Subcutaneous abdominal adipose tissue (tissue), 5 donors: ENCODE data around the gene DHX58.
"Not testable (repeated sequence)": the region's sequence is repeated elsewhere in the genome, so short reads cannot be mapped to it uniquely, and the experiment has no call there.

Experiments used
- H3K27ac ChIP-seq: one replicate; pipeline ENCODE4 v1.7.0; 2013; ENCODE audit warnings: low read depth, mild to moderate bottlenecking, inconsistent platforms, low read length, moderate library complexity
- H3K27me3 ChIP-seq, 5 donors: one replicate each; pipeline ENCODE4 v1.7.0; 2013; ENCODE audit warnings: low read length in 5 of 5, inconsistent platforms in 1 of 5; ENCODE audit not compliant: control insufficient read depth in 5 of 5, insufficient read depth in 4 of 5
- H3K36me3 ChIP-seq, 5 donors: one replicate each; pipeline ENCODE4 v1.7.0; 2013; ENCODE audit warnings: low read length in 5 of 5; ENCODE audit not compliant: control insufficient read depth in 5 of 5, insufficient read depth in 5 of 5
- H3K4me1 ChIP-seq, 5 donors: one replicate each; pipeline ENCODE4 v1.7.0; 2013; ENCODE audit warnings: low read length in 5 of 5, mild to moderate bottlenecking in 3 of 5, moderate library complexity in 1 of 5; ENCODE audit not compliant: control insufficient read depth in 5 of 5, insufficient read depth in 5 of 5
- H3K4me3 ChIP-seq, 5 donors: one replicate each; pipeline ENCODE4 v1.7.0; 2013; ENCODE audit warnings: low read length in 5 of 5, low read depth in 1 of 5
- H3K9ac ChIP-seq, 5 donors: one replicate each; pipeline ENCODE4 v1.7.0; 2013; ENCODE audit warnings: low read length in 5 of 5, mild to moderate bottlenecking in 4 of 5, moderate library complexity in 3 of 5
- H3K9me3 ChIP-seq, 5 donors: one replicate each; pipeline ENCODE4 v1.7.0; 2013; ENCODE audit warnings: low read length in 5 of 5; ENCODE audit not compliant: control insufficient read depth in 5 of 5
- donor health status: healthy.
- donor health status: healthy.
- donor health status: healthy.
- donor health status: healthy.
- donor health status: healthy.

DHX58 gene

DNA sequence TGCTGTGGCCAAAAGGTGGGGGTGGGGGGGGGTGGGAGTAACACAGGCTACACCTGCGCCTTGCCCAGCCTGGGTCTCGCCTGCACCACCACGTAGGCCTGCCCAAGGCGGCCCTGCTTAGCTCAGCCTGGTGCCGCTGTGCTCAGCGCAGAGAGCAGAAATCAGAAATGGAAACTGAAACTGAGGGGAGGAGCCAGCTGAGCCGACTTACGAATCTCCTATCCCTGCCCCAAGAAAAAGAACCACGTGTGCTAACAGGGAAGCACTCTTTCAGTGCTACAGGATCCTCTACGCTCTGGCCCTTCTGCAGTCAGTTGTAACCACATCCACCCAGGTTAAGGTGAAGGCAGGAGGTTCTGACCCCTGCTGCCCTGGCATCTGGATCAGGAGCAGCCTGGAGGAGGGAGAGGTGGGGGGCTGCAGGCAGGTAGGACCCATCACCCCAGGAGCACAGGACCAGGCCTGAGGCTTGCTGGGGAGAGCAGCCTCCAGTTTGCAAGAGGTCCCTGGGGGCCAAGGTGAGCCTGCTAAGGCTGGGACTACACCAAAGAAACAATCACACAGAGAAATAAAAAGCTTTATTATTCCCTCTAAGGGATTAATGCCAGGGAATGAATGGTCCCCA is at the start of gene DHX58:
Gene DHX58 (minus strand): TSS at position 163 of the 625 bp plus-strand sequence. CDS start 822 bp downstream, outside the sequence.
- Histone ChIP-seq H3K36me3 (peaks cover 0 to 58% (median 40%) of the 10 kb centered on the region in 5 donors), H3K27me3 (no peaks in the 10 kb centered on the region), H3K9ac (peak within 1 kb of the TSS; percentile 63 to 93 (median 81)), H3K27ac (peak within 1 kb of the TSS; percentile 90), H3K9me3 (no peaks in the 10 kb centered on the region), H3K4me3 (peak within 1 kb of the TSS; percentile 71 to 94 (median 85)), H3K4me1 (peaks cover 8 to 27% (median 20%) of the 10 kb centered on the region in 5 donors)

GRCh38 chr17:42160531-42160910 is 48.0 kb upstream of the DHX58 start:
- H3K36me3 ChIP-seq, result no peaks in the 10 kb centered on the region
- H3K4me1 ChIP-seq, result peaks cover 0 to 4% (median 3%) of the 10 kb centered on the region in 5 donors
- H3K9me3 ChIP-seq, result no peaks in the 10 kb centered on the region
- no peak overlapping the region for H3K9ac ChIP-seq
- no peak overlapping the region for H3K4me3 ChIP-seq
- H3K27ac ChIP-seq, result no peak overlapping the region
- no peaks in the 10 kb centered on the region for H3K27me3 ChIP-seq

DNA sequence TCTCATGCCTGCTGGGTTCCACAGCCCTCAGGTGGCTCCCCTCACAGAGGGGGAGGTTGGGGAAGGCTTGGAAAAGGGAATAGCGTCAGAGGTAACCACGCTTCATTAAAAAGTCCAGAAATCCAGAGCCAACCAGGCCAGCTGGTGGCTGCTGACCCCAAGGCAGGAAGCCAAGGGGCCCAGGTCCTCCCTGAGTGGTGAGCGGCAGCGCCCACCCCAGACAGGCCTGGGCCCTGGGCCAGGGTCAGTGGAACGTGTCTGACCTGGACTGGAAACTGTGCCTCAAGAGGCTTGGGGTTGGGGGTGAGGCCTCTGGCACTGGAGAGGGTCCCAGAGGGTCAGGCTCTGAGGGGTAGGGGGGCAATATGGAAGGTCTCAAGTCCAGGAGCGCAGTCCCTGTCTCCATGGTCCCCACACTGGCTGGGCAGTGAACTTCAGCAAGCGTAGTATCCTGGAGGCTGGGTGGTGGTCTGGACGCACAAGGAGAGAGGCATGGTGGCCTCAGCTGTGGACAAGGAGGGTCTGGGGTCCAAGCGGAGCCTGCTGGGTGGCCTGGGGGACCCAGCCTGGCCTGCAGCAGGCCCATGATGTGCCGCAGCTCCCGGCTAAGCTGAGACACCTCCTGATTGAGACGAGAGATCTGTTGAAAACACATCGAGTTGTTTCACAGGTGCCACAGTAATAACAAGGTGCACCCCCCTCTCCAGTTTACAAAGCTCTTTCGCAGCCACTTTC is 47.4 kb upstream of the DHX58 start:
- Histone ChIP-seq H3K27ac (no peak overlapping the region), H3K4me3 (no peak overlapping the region), H3K9me3 (no peaks in the 10 kb centered on the region), H3K9ac (no peak overlapping the region), H3K27me3 (no peaks in the 10 kb centered on the region), H3K4me1 (peaks cover 0 to 7% (median 6%) of the 10 kb centered on the region in 5 donors), H3K36me3 (no peaks in the 10 kb centered on the region)

DNA sequence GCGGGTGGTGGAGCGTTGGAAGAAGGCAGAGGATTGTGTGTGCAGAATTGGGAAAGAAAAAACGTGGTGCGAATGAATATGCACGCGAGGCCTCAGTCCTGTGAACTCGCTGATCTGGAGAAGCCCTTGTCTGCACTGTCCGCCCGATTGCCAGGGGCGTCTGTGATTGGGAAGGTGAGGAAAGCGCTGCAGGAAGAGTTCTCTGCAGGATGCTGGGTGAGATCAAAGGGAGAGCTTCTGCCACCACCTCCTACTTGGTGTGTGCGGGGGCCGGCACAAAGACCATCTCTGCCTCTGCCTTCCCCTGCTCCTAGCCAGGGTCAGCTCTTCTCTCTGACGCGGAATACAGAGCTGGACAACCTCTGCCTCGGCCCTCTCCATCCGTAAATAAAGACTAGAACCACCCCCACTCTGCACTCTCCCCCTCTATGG is 43.1 kb upstream of the DHX58 start:
- Histone ChIP-seq H3K9me3 (no peaks in the 10 kb centered on the region), H3K4me3 (peak overlapping the region; percentile 53 to 96 (median 73)), H3K9ac (peak overlapping the region in 1 of 5 donors; percentile 42), H3K36me3 (peaks cover 0 to 8% (median 5%) of the 10 kb centered on the region in 5 donors), H3K4me1 (peaks cover 7 to 38% (median 35%) of the 10 kb centered on the region in 5 donors), H3K27ac (no peak overlapping the region), H3K27me3 (no peaks in the 10 kb centered on the region)

- Histone ChIP-seq H3K36me3 (peaks cover 0 to 9% (median 5%) of the 10 kb centered on the region in 5 donors), H3K4me1 (peaks cover 7 to 39% (median 35%) of the 10 kb centered on the region in 5 donors), H3K4me3 (peak overlapping the region; percentile 73 to 99 (median 96))
These were observed 41.6 kb upstream of the DHX58 start for GRCh38 chr17:42153919-42154742.

DNA sequence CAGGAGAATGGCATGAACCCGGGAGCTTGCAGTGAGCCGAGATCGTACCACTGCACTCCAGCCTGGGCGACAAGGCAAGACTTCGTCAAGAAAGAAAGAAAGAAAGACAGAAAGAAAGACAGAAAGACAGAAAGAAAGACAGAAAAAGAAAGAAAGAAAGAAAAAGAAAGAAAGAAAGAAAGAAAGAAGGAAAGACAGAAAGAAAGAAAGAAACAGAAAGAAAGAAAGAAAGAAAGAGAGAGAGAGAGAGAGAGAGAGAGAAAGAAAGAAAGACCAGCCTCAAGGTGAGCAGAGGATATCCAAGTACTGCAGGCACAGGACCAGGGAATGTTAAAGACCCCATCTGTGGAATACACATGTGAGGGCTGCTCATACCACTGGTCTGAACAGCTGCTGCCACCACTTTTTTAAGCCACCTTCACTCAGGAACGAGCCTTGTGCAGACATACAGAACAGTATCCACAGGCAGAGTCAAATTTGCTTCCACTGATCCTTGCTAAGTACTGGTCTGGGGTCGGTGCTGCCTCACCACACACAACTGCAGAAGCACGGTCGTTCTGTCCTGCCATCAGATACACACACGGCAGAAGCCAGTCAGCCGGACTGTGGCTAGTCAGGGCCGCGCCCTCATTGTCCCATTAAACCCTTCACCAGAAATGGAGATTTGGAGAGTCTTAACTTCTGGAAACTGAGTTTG is 34.5 kb upstream of the DHX58 start:
- Histone ChIP-seq H3K36me3 (peaks cover 0 to 32% (median 25%) of the 10 kb centered on the region in 5 donors), H3K27me3 (no peaks in the 10 kb centered on the region), H3K4me3 (no peak overlapping the region), H3K9ac (peak overlapping the region in 1 of 5 donors; percentile 49), H3K4me1 (peaks cover 0 to 30% (median 23%) of the 10 kb centered on the region in 5 donors), H3K27ac (no peak overlapping the region), H3K9me3 (no peaks in the 10 kb centered on the region)

More at GRCh38 chr17:42153919-42154742, 41.6 kb upstream of the DHX58 start:
- H3K9ac ChIP-seq, result peak overlapping the region; percentile 84 to 100 (median 99)
- H3K27me3 ChIP-seq, result no peaks in the 10 kb centered on the region
- peak overlapping the region; percentile 81 for H3K27ac ChIP-seq
- H3K9me3 ChIP-seq, result no peaks in the 10 kb centered on the region

DNA sequence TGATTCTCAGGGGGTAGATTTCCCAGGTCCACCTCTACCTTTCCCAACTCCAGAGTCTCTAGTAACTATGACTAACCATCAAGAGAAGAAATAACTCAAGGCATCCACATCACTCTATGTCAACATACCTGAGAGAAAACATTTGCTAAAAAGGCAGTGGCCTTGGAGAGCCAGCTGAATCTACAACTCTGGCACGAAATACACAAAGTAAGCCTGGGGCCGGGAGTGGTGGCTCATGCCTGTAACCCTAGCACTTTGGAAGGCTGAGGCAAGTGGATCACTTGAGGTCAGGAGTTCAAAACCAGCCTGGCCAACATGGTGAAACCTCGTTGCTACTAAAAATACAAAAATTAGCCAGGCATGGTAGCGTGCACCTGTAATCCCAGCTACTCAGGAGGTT is 30.6 kb upstream of the DHX58 start:
- H3K27ac ChIP-seq, result not testable (repeated sequence)
- Histone ChIP-seq H3K36me3 (peaks cover 0 to 33% (median 21%) of the 10 kb centered on the region in 5 donors), H3K9ac (peak overlapping the region in 1 of 5 donors; percentile 11)

DNA sequence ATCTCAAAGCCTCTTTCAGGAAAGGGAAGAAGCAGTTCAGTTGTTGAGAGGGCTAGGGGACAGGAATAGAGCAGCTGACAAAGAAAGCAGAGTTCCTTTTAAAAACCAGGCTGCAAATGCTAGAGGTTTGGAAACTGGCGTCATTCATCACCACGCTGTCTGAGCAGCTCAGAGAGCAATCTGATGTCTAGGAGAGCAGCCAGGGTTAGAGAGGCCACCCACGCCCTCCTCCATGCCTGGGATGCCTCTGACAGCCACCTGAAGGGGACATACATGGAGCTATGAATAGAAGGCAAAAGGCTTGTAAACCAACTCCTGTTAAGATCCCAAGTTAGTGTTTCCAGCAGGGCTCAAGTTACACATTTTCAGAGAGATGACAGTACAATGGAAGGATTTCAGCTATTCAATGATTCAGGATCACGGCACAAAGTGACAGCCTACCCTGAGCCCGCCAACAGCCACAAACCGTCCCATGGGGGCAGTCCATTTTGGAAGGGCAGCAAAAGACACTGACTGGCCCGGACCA is 29.9 kb upstream of the DHX58 start:
- Histone ChIP-seq H3K9ac (peak overlapping the region in 2 of 5 donors; percentile 11 to 52), H3K36me3 (peaks cover 0 to 28% (median 20%) of the 10 kb centered on the region in 5 donors), H3K4me3 (peak overlapping the region in 1 of 5 donors; percentile 22), H3K27me3 (no peaks in the 10 kb centered on the region), H3K9me3 (no peaks in the 10 kb centered on the region), H3K27ac (no peak overlapping the region), H3K4me1 (peaks cover 11 to 53% (median 47%) of the 10 kb centered on the region in 5 donors)

More for the DNA sequence above, 30.6 kb upstream of the DHX58 start:
- H3K9me3 ChIP-seq, H3K27me3 ChIP-seq, H3K4me3 ChIP-seq: not testable (repeated sequence)
- peaks cover 10 to 50% (median 42%) of the 10 kb centered on the region in 5 donors for H3K4me1 ChIP-seq

DNA sequence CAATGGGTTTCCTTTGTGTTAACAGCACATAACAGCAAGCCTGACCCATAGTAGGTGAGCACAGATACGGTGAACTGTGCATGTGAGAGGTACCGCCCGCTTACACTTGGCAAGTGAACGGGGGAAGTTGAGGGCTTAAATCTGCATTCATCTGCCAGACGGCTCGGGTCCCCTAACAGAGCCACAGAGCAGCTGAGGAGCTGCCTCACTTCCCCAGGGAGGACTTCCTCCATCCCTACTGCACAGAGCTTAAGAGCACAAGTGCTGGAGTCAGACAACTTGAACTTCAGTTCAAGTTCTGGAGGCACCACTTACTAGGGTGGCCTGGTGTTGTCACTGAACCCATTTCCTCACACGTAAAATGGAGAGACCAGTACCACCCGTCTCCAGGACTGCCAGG is 28.9 kb upstream of the DHX58 start:
- Histone ChIP-seq H3K9me3 (no peaks in the 10 kb centered on the region), H3K4me3 (no peak overlapping the region), H3K9ac (no peak overlapping the region), H3K36me3 (peaks cover 0 to 22% (median 15%) of the 10 kb centered on the region in 5 donors), H3K27ac (no peak overlapping the region), H3K27me3 (no peaks in the 10 kb centered on the region), H3K4me1 (peaks cover 13 to 61% (median 52%) of the 10 kb centered on the region in 5 donors)
